ENCODE results near the gene IL1RAPL1.

Gene IL1RAPL1

GRCh38 chrX:28787206-28787605, 200.0 kb downstream of the IL1RAPL1 start:
- TF ChIP-seq GATA2 (IDR thresholded peaks at IDR 0.05; ENCODE audit: low read depth, low read length) (no peak), GATA3 (IDR thresholded peaks at IDR 0.05; ENCODE audit: low read depth, low read length) (no peak)

- TF ChIP-seq GATA3 (IDR thresholded peaks at IDR 0.05; ENCODE audit: low read depth, low read length): no peak
- TF ChIP-seq GATA2 (IDR thresholded peaks at IDR 0.05; ENCODE audit: low read depth, low read length): no peak
Observed at GRCh38 chrX:28802625-28803024, 215.4 kb downstream of the IL1RAPL1 start.

- TF ChIP-seq GATA3 (IDR thresholded peaks at IDR 0.05; ENCODE audit: low read depth, low read length) (no peak), GATA2 (IDR thresholded peaks at IDR 0.05; ENCODE audit: low read depth, low read length) (no peak)
Observed at GRCh38 chrX:28835991-28836390, 248.7 kb downstream of the IL1RAPL1 start.

- TF ChIP-seq GATA2 (IDR thresholded peaks at IDR 0.05; ENCODE audit: low read depth, low read length) (no peak), GATA3 (IDR thresholded peaks at IDR 0.05; ENCODE audit: low read depth, low read length) (no peak)
Observed at GRCh38 chrX:28843817-28844216, 256.6 kb downstream of the IL1RAPL1 start.

GRCh38 chrX:28847423-28847822, 260.2 kb downstream of the IL1RAPL1 start:
- TF ChIP-seq GATA2 (IDR thresholded peaks at IDR 0.05; ENCODE audit: low read depth, low read length) (no peak), GATA3 (IDR thresholded peaks at IDR 0.05; ENCODE audit: low read depth, low read length) (no peak)

- no peak for TF ChIP-seq GATA2 (IDR thresholded peaks at IDR 0.05; ENCODE audit: low read depth, low read length)
- no peak for TF ChIP-seq GATA3 (IDR thresholded peaks at IDR 0.05; ENCODE audit: low read depth, low read length)
Observed at GRCh38 chrX:28848707-28849106, 261.5 kb downstream of the IL1RAPL1 start.

- no peak for TF ChIP-seq GATA2 (IDR thresholded peaks at IDR 0.05; ENCODE audit: low read depth, low read length)
- no peak for TF ChIP-seq GATA3 (IDR thresholded peaks at IDR 0.05; ENCODE audit: low read depth, low read length)
Observed at GRCh38 chrX:28850955-28851354, 263.7 kb downstream of the IL1RAPL1 start.

GRCh38 chrX:28851871-28852270, 264.6 kb downstream of the IL1RAPL1 start:
- TF ChIP-seq GATA3 (IDR thresholded peaks at IDR 0.05; ENCODE audit: low read depth, low read length) (no peak), GATA2 (IDR thresholded peaks at IDR 0.05; ENCODE audit: low read depth, low read length) (no peak)

GRCh38 chrX:28854637-28855036, 267.4 kb downstream of the IL1RAPL1 start:
- TF ChIP-seq GATA2 (IDR thresholded peaks at IDR 0.05; ENCODE audit: low read depth, low read length): no peak
- TF ChIP-seq GATA3 (IDR thresholded peaks at IDR 0.05; ENCODE audit: low read depth, low read length): no peak

GRCh38 chrX:28876408-28876807, 289.2 kb downstream of the IL1RAPL1 start:
- TF ChIP-seq GATA2 (IDR thresholded peaks at IDR 0.05; ENCODE audit: low read depth, low read length) (no peak), GATA3 (IDR thresholded peaks at IDR 0.05; ENCODE audit: low read depth, low read length) (no peak)

- TF ChIP-seq GATA2 (IDR thresholded peaks at IDR 0.05; ENCODE audit: low read depth, low read length): no peak
- TF ChIP-seq GATA3 (IDR thresholded peaks at IDR 0.05; ENCODE audit: low read depth, low read length): no peak
Observed at GRCh38 chrX:28876901-28877300, 289.7 kb downstream of the IL1RAPL1 start.

- TF ChIP-seq GATA2 (IDR thresholded peaks at IDR 0.05; ENCODE audit: low read depth, low read length) (no peak), GATA3 (IDR thresholded peaks at IDR 0.05; ENCODE audit: low read depth, low read length) (no peak)
Observed at GRCh38 chrX:28880136-28880535, 292.9 kb downstream of the IL1RAPL1 start.

- TF ChIP-seq GATA2 (IDR thresholded peaks at IDR 0.05; ENCODE audit: low read depth, low read length) (no peak), GATA3 (IDR thresholded peaks at IDR 0.05; ENCODE audit: low read depth, low read length) (no peak)
Observed at GRCh38 chrX:28884823-28885222, 297.6 kb downstream of the IL1RAPL1 start.

GRCh38 chrX:28888416-28888815, 301.2 kb downstream of the IL1RAPL1 start:
- TF ChIP-seq GATA2 (IDR thresholded peaks at IDR 0.05; ENCODE audit: low read depth, low read length) (no peak), GATA3 (IDR thresholded peaks at IDR 0.05; ENCODE audit: low read depth, low read length) (no peak)

- TF ChIP-seq GATA3 (IDR thresholded peaks at IDR 0.05; ENCODE audit: low read depth, low read length) (no peak), GATA2 (IDR thresholded peaks at IDR 0.05; ENCODE audit: low read depth, low read length) (no peak)
Observed at GRCh38 chrX:28889591-28890090, 302.4 kb downstream of the IL1RAPL1 start.

GRCh38 chrX:28901637-28902036, 314.4 kb downstream of the IL1RAPL1 start:
- TF ChIP-seq GATA3 (IDR thresholded peaks at IDR 0.05; ENCODE audit: low read depth, low read length) (no peak), GATA2 (IDR thresholded peaks at IDR 0.05; ENCODE audit: low read depth, low read length) (no peak)
